Colonic mucosa (tissue), 4 donors: ENCODE data around the gene URB1. TPM values are rescaled to one million over a fixed set of nuclear protein-coding genes. Genes with fewer than 3 reads are reported as not detected.
A peak's percentile ranks its signal among the peaks of the same experiment; 100 is the strongest.

Experiments
- DNase-seq: peaks from one replicate; pipeline ENCODE4 v3.0.0-alpha.2; 2020
- H3K27ac ChIP-seq: fragments of 200-600 bp; one replicate; pipeline ENCODE4 v1.8.0; 2021
- H3K27me3 ChIP-seq: fragments of 200-600 bp; one replicate; pipeline ENCODE4 v1.8.0; 2021
- H3K36me3 ChIP-seq: fragments of 200-600 bp; one replicate; pipeline ENCODE4 v1.8.0; 2021
- H3K4me1 ChIP-seq: fragments of 200-600 bp; one replicate; pipeline ENCODE4 v1.8.0; 2021; ENCODE audit warnings: mild to moderate bottlenecking
- H3K4me3 ChIP-seq: fragments of 200-600 bp; one replicate; pipeline ENCODE4 v1.8.0; 2021
- H3K9ac ChIP-seq, 2 donors: one replicate each; pipeline ENCODE4 v1.7.0; 2013; ENCODE audit warnings: control low read depth in 2 of 2, low read depth in 2 of 2, low read length in 2 of 2
- H3K9me3 ChIP-seq: fragments of 200-600 bp; one replicate; pipeline ENCODE4 v1.8.0; 2021
- intact Hi-C: fragments of 100-400 bp; cut with DNase I; formaldehyde crosslinking; loops from one replicate; pipeline ENCODE4 v1.14.1; 2022
- total RNA-seq, 2 donors: library from RNA; stranded (reverse); fragmentation: NEBNext Ultra II Directional in 1 of 2; extraction: Animal tissue kit (Norgen Biotek cat#: 25700) in 1 of 2; gene quantifications; one replicate each; pipeline ENCODE4 v1.2.1, GENCODE V29; 2021
- TF ChIP-seq, protein P1 (sequence below): fragments of 200-600 bp; IDR thresholded peaks from one replicate; pipeline ENCODE4 v1.8.0; 2022; ENCODE audit warnings: antibody characterized with exemption, mild to moderate bottlenecking
- donor health status: healthy.
- donor health status: DM: no; HTN: no; CAD: no.
- donor health status: DM: no; HTN: no; CAD: no.

The URB1 gene
- total RNA-seq, 2 donors from 2014 or later, result 6.1 to 16.4 TPM

DNA sequence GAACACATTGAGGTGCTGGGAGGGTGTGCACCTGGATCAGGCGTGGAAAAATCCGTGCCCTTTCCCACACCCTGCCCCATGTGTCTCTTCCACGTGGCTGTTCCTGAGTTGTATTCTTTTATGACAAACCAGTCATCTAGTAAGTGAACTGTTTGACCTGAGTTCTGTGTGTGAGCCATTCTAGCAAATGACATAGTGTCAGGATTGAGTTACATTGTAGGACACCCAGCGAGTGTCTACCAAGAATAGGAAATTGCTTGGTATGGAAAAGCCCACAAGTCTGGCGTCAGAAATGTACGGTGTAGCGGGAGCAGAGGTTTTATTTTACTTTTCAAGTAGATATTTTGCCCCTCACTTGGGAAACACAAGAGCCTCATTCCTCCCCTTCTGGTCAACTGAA is 95.4 kb downstream of the URB1 start:
- H3K36me3 ChIP-seq, result no peaks in the 10 kb centered on the region
- intact Hi-C loops, result no loop called here
- no peak for DNase-seq
- no peaks in the 10 kb centered on the region for H3K27me3 ChIP-seq
- no peaks in the 10 kb centered on the region for H3K9me3 ChIP-seq
- no peak overlapping the region for H3K27ac ChIP-seq
- TF ChIP-seq, protein P1, sequence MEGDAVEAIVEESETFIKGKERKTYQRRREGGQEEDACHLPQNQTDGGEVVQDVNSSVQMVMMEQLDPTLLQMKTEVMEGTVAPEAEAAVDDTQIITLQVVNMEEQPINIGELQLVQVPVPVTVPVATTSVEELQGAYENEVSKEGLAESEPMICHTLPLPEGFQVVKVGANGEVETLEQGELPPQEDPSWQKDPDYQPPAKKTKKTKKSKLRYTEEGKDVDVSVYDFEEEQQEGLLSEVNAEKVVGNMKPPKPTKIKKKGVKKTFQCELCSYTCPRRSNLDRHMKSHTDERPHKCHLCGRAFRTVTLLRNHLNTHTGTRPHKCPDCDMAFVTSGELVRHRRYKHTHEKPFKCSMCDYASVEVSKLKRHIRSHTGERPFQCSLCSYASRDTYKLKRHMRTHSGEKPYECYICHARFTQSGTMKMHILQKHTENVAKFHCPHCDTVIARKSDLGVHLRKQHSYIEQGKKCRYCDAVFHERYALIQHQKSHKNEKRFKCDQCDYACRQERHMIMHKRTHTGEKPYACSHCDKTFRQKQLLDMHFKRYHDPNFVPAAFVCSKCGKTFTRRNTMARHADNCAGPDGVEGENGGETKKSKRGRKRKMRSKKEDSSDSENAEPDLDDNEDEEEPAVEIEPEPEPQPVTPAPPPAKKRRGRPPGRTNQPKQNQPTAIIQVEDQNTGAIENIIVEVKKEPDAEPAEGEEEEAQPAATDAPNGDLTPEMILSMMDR, result no peak
- H3K4me1 ChIP-seq, result no peaks in the 10 kb centered on the region
- H3K4me3 ChIP-seq, result no peak overlapping the region
- no peak overlapping the region for H3K9ac ChIP-seq

DNA sequence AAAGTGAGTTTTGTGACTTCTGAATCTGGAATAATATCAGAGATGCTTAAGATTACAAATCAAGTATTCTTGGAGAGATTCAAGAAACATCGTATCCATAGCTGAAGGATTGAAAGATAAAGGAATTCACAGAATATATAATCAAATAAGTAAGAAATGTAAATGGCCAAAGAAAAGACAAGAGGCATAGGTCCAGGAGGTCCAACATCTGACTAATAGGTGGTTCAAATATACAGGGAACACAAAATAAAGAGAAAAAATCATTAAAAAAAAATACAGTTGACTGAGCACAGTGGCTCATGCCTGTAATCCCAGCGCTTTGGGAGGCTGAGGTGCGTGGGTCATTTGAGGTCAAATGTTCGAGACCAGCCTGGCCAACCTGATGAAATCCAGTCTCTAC is 107.3 kb downstream of the URB1 start:
- TF ChIP-seq, protein P1, result no peak
- no peak overlapping the region for H3K4me3 ChIP-seq
- no peak overlapping the region for H3K9ac ChIP-seq
- no peaks in the 10 kb centered on the region for H3K27me3 ChIP-seq
- no peaks in the 10 kb centered on the region for H3K4me1 ChIP-seq
- no peak overlapping the region for H3K27ac ChIP-seq
- no peaks in the 10 kb centered on the region for H3K9me3 ChIP-seq
- H3K36me3 ChIP-seq, result no peaks in the 10 kb centered on the region
- no peak for DNase-seq
- intact Hi-C loops, result no loop called here

DNA sequence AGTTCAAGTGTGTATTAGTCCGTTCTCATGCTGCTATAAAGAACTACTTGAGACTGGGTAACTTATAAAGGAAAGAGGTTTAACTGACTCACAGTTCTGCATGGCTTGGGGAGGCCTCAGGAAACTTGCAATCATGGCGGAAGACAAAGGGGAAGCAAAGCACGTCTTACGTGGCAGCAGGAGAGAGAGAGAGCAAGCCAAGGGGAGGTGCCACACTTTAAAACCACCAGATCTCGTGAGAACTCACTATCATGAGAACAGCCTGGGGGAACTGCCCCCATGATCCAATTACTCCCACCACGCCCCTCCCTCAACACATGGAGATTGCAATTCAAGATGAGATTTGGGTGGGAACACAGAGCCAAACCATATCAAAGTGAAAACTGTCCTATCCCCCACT is 109.8 kb downstream of the URB1 start:
- no peaks in the 10 kb centered on the region for H3K36me3 ChIP-seq
- H3K9ac ChIP-seq, result no peak overlapping the region
- intact Hi-C loops, result no loop called here
- no peak overlapping the region for H3K4me3 ChIP-seq
- peaks cover 4% of the 10 kb centered on the region for H3K4me1 ChIP-seq
- no peaks in the 10 kb centered on the region for H3K27me3 ChIP-seq
- no peaks in the 10 kb centered on the region for H3K9me3 ChIP-seq
- TF ChIP-seq, protein P1, result no peak
- H3K27ac ChIP-seq, result no peak overlapping the region
- no peak for DNase-seq

DNA sequence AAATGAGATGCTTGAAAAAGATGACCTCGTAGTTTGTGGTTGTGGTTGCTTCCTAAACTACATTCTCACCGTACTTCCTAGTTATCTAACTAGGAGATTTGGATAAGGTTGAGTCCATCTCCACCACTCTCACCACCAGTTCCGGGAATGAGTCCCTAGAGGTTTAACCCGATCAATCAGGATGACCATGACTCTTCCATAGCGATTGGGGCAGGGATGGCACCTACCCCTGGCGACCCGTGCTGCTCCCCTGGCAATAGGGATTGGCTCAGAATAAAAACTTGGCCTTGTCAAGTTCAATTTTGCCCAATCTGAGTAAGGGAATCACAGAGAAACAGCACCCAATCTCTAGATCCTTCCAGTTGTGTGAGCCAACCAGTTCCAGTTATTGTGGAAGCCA is 111.3 kb downstream of the URB1 start:
- intact Hi-C loops, result no loop called here
- H3K4me1 ChIP-seq, result peaks cover 4% of the 10 kb centered on the region
- no peak overlapping the region for H3K9ac ChIP-seq
- H3K36me3 ChIP-seq, result no peaks in the 10 kb centered on the region
- H3K27me3 ChIP-seq, result no peaks in the 10 kb centered on the region
- no peak for DNase-seq
- TF ChIP-seq, protein P1, result no peak
- no peaks in the 10 kb centered on the region for H3K9me3 ChIP-seq
- H3K27ac ChIP-seq, result no peak overlapping the region
- no peak overlapping the region for H3K4me3 ChIP-seq

DNA sequence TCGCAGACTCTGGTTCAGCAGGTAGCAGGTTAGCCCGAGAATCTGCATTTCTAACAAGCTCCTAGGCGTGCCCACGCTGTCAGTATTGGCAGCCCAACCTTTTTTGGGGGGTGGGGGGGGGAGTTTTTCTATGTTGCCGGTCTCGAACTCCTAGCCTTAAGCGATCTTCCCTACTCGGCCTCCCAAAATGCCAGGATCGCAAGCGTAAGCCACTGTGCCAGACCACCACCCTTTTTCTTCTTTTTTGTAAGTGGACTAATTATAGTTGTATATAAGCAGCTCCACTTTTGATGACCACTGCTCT is 113.5 kb downstream of the URB1 start:
- Histone ChIP-seq H3K4me3 (peak overlapping the region; percentile 92), H3K27me3 (no peaks in the 10 kb centered on the region), H3K9me3 (no peaks in the 10 kb centered on the region), H3K36me3 (no peaks in the 10 kb centered on the region), H3K27ac (no peak overlapping the region), H3K4me1 (peaks cover 4% of the 10 kb centered on the region), H3K9ac (peak overlapping the region; percentile 69 to 78)
- no peak for DNase-seq
- intact Hi-C loops, result no loop called here
- TF ChIP-seq, protein P1, result no peak
